Tibial nerve (tissue), 4 donors: ENCODE results near the gene AHNAK2.

Source experiments
- CTCF ChIP-seq, 5 experiments: fragments of 200-600 bp in 3 of 5; fragments of 450-650 bp in 2 of 5; sonication (generic) in 3 of 5; IDR thresholded peaks; one replicate each; pipeline ENCODE4 v1.5.1; 2016 to 2019; ENCODE audit warnings: antibody characterized with exemption in 5 of 5, mild to moderate bottlenecking in 3 of 5, moderate library complexity in 2 of 5
- EP300 ChIP-seq, 2 donors: sonication (generic); formaldehyde crosslinking; IDR thresholded peaks; one replicate each; pipeline ENCODE4 v1.6.1; 2017; ENCODE audit warnings: antibody characterized with exemption in 2 of 2, mild to moderate bottlenecking in 1 of 2
- POLR2A ChIP-seq, 2 donors: fragments of 450-650 bp; IDR thresholded peaks; one replicate each; pipeline ENCODE4 v1.6.1; 2017; ENCODE audit warnings: antibody characterized with exemption in 2 of 2, mild to moderate bottlenecking in 2 of 2, moderate library complexity in 2 of 2

- TF ChIP-seq CTCF (IDR thresholded peaks at IDR 0.05) (no peak), EP300 (IDR thresholded peaks at IDR 0.05) (no peak), POLR2A (IDR thresholded peaks at IDR 0.05) (no peak)
These were observed 48.0 kb upstream of the AHNAK2 start for GRCh38 chr14:105026033-105026785.
